GM19238 (cell line): ENCODE measurements around the gene GPC4.

ENCODE experiments used
- DNase-seq: peaks from one replicate; pipeline ENCODE4 v3.0.0; 2011; ENCODE audit warnings: low spot score; ENCODE audit not compliant: insufficient read length

The GPC4 gene

GRCh38 chrX:133412246-133412645 lies 3.0 kb downstream of the GPC4 start:
- DNase-seq, result no peak

DNA sequence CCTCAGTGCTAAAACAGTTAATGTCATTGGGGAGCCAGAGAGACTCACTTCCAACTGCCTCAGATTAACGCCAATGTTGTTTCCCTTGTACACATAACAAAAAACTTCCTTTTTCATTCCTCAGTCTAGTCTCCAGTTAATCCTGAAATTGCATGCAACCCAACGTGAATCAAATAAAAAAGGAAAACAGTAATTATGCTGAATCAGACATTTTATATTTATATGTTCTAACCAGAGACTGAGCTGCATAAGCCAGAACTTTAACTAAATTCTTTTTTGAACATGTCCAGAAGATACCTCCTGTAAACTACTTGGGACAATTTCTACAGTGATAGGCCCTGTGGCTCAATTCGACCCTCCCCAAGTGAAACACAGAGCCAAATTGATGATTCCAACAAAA lies 4.7 kb downstream of the GPC4 start:
- DNase-seq, result no peak

GRCh38 chrX:133405498-133406185 lies 9.6 kb downstream of the GPC4 start:
- DNase-seq, result no peak

GRCh38 chrX:133403984-133404383 lies 11.3 kb downstream of the GPC4 start:
- no peak for DNase-seq

GRCh38 chrX:133402830-133403625 lies 12.3 kb downstream of the GPC4 start:
- DNase-seq, result no peak

GRCh38 chrX:133402042-133402453 lies 13.2 kb downstream of the GPC4 start:
- DNase-seq, result no peak

DNA sequence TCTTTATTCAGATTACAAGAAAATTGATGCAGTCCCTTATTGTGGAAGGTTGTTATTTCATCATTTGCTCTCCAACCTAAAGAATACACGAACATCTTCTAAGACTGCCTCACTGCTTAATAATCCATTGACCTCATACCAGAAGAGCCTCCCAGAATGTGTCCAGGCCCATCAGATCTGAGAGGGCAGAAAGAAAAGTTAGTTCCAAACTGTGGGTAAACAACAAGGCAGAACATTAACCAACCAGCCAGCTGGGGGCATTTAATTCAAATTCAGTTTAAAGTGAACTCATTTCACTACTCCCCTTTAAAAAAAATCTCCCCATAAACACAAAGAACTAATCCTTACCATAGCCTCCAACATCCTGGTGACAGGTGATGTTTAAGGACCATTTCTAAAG lies 13.8 kb downstream of the GPC4 start:
- no peak for DNase-seq

DNA sequence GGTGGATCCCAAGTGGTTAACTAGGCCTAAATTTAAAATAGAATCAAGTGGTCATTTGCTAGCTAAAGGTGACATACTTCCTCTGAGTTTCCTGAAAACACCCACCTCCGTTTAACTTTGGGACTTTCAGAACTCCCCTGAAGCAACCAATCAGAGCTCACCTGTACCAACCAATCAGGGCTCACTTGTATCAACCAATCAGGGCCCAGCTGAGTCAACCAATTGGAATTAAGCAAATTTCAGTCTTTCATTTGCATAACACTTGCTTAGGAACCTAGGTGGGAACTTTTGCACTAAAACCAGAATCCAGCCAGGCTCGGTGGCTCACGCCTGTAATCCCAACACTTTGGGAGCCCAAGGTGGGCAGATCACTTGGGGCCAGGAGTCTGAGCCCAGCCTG lies 15.9 kb downstream of the GPC4 start:
- DNase-seq, result no peak

DNA sequence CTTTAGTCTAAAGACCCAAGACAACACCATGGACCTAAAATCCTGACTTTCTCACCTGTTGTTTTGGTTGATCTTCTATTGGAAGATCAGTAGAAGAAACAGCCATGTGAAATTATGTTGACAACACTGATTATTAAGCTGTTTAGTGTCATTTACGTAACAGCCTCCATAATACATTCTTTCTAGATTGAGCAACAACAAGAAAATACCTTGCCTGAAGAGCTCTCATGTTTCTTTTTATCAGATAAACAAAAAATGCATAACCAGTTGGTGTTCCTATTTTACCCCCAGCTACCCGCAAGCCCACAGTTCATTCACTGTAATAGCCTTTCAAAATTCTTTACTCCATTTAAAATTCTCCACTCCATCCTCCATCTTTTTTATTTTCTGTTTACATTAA lies 20.5 kb downstream of the GPC4 start:
- no peak for DNase-seq

GRCh38 chrX:133392671-133393070 lies 22.6 kb downstream of the GPC4 start:
- no peak for DNase-seq

- DNase-seq, result no peak
Measured at GRCh38 chrX:133391111-133391510, 24.2 kb downstream of the GPC4 start.

DNA sequence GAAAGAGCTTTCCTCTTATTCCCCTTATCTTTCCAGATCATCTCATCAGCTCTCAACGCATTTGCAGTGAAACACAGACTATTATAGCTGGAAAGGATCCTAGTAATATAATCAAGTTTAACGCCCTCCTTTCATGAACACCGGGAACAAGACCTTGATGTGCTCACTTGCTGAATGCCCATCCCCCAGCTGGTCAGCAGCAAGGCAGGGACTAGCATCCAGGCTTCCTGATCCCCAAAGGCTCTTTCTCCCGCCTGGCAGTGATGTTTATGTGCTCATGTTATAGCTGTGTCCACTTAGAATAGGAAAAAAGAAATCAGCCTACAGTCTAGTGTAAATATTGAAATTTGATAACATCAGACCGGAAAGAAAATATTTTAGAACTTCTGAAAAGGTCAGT lies 24.6 kb downstream of the GPC4 start:
- DNase-seq, result no peak

DNA sequence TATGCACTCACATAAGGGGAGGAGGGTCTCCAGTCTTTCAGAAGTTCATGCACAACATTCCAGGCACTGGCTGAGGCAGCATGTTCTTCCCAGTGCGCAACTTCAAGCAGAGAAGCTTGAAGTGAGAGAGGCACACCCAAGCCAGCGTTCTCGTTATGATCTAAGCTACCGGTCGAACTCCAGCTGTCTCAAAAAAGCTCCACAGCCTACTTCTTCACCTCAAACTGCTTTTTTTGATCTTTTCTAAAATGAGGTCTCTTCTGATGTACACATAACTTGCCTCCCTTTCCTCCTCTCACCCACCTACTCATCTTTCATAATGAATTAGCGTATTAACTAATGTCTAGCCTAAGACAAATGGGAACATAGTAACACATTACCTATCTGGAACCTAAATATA lies 25.3 kb downstream of the GPC4 start:
- no peak for DNase-seq

- no peak for DNase-seq
Measured at GRCh38 chrX:133384454-133384853, 30.8 kb downstream of the GPC4 start.

DNA sequence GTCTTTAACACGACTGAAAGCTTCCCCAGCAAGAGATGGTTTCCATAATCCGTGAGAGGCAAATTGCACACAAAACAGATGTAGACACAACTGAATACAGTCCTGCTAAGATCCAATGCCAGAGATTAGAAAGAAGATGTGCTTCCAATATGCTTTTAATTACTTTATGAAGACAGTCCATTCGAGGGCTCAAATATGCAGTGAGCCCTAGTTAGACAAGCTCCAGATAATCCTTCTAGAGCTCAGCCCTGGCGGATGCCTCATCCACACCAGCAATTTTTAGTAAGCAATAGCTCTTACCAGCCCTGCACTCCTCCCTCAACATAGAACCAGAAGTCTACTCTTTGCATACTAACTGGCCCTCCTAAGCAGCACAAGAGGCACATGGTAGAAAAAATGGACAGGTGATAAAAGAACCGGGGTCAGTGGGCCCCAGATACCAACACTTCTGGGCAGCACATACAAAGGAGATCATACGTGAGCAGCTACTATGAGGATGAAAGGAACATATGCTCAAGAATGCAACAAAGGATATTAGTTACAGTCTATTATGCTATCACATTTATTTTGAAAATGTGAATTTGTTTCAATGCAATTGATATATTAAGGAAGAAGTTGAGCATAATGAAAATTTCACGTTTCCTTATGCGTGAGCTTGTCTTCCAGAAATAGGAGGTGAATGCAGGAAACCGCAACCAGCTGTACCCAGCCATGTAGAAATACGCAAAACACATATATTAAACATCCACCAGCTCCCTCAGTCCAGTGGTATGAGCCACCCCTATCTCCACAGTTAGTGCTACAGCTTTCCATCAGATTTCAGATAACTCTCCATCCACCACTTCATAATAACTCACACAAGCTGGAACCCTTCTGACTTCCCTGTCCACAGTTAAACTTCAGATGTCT lies 34.3 kb downstream of the GPC4 start:
- DNase-seq, result no peak

- no peak for DNase-seq
Measured at GRCh38 chrX:133376422-133376821, 38.9 kb downstream of the GPC4 start.

GRCh38 chrX:133375615-133376340 lies 39.5 kb downstream of the GPC4 start:
- no peak for DNase-seq

DNA sequence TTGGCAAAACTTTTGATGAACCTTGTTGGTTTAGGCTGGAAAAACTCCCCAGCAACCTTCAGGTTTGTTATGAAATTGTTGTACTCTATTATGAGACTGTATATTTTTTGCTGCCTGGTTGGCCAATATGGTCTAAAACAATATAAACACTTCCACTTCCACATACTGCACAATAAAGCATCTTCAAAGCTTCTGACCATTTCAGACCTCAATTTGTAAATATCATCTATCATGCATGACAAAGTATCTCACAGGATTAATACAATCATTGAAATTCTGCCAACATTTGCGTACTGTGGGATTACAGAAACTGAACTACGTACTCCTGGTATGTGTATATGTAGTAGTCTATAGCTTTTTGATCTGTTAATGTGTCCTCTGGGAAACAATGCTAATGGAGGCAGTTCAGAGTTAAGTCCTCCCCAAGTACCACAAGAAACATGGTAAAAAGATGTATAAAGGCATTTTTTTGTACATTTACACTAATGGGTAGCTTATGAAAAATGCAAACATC lies 40.4 kb downstream of the GPC4 start:
- no peak for DNase-seq

GRCh38 chrX:133373386-133374079 lies 41.8 kb downstream of the GPC4 start:
- DNase-seq, result no peak

- no peak for DNase-seq
Measured at GRCh38 chrX:133370696-133371275, 44.5 kb downstream of the GPC4 start.
